HG03064 (cell line): ENCODE results near the gene KCNAB2.

ENCODE experiments used
- ATAC-seq: cut with Tn5 transposase; IDR thresholded peaks from one replicate; pipeline ENCODE4 v1.9.1; 2021; ENCODE audit warnings: low read depth; ENCODE audit not compliant: unreplicated experiment

The KCNAB2 gene

GRCh38 chr1:6106321-6106731 is 60.6 kb downstream of the KCNAB2 start:
- ATAC-seq, result no peak

- ATAC-seq, result no peak
These were observed 61.3 kb downstream of the KCNAB2 start for GRCh38 chr1:6106977-6107376.

- ATAC-seq, result no peak
These were observed 62.0 kb downstream of the KCNAB2 start for GRCh38 chr1:6107409-6108356.

GRCh38 chr1:6108476-6108875 is 62.8 kb downstream of the KCNAB2 start:
- ATAC-seq, result no peak

GRCh38 chr1:6108937-6109614 is 63.4 kb downstream of the KCNAB2 start:
- no peak for ATAC-seq

- ATAC-seq, result no peak
These were observed 64.0 kb downstream of the KCNAB2 start for GRCh38 chr1:6109688-6110087.

- ATAC-seq, result no peak
These were observed 64.6 kb downstream of the KCNAB2 start for GRCh38 chr1:6110326-6110725.

- ATAC-seq, result no peak
These were observed 65.9 kb downstream of the KCNAB2 start for GRCh38 chr1:6111571-6111970.

GRCh38 chr1:6111991-6112689 is 66.5 kb downstream of the KCNAB2 start:
- ATAC-seq, result no peak

GRCh38 chr1:6112690-6113005 is 67.0 kb downstream of the KCNAB2 start:
- ATAC-seq, result no peak

- ATAC-seq, result no peak
These were observed 67.4 kb downstream of the KCNAB2 start for GRCh38 chr1:6113116-6113515.

GRCh38 chr1:6113745-6114144 is 68.1 kb downstream of the KCNAB2 start:
- ATAC-seq, result no peak

- ATAC-seq, result no peak
These were observed 70.4 kb downstream of the KCNAB2 start for GRCh38 chr1:6116137-6116536.

GRCh38 chr1:6117064-6117463 is 71.4 kb downstream of the KCNAB2 start:
- ATAC-seq, result no peak

- no peak for ATAC-seq
These were observed 71.9 kb downstream of the KCNAB2 start for GRCh38 chr1:6117624-6118023.

GRCh38 chr1:6118415-6118814 is 72.7 kb downstream of the KCNAB2 start:
- ATAC-seq, result no peak

GRCh38 chr1:6121021-6121421 is 75.3 kb downstream of the KCNAB2 start:
- no peak for ATAC-seq

- no peak for ATAC-seq
These were observed 76.1 kb downstream of the KCNAB2 start for GRCh38 chr1:6121651-6122370.

- ATAC-seq, result no peak
These were observed 77.4 kb downstream of the KCNAB2 start for GRCh38 chr1:6123083-6123482.

- no peak for ATAC-seq
These were observed 78.1 kb downstream of the KCNAB2 start for GRCh38 chr1:6123816-6124215.

GRCh38 chr1:6124341-6124740 is 78.7 kb downstream of the KCNAB2 start:
- ATAC-seq, result no peak
